ENCODE measurements around the gene METTL4.

METTL4 gene

GRCh38 chr18:2510416-2510815 lies 60.9 kb downstream of the METTL4 start:
- no peak for TF ChIP-seq CTCF (IDR thresholded peaks at IDR 0.05; ENCODE audit: extremely low read depth, insufficient read depth, missing control alignments)
- DNase-seq (ENCODE audit: low spot score) = no peak
- in situ Hi-C loops (cut with MboI; ENCODE audit: low pct_unique_long_range_greater_than_20kb, low sequenced_read_pairs, unreplicated experiment) = no loop called here

- TF ChIP-seq CTCF (IDR thresholded peaks at IDR 0.05; ENCODE audit: extremely low read depth, insufficient read depth, missing control alignments) = no peak
- no peak for DNase-seq (ENCODE audit: low spot score)
- in situ Hi-C loops (cut with MboI; ENCODE audit: low pct_unique_long_range_greater_than_20kb, low sequenced_read_pairs, unreplicated experiment) = no loop called here
These were observed 62.6 kb downstream of the METTL4 start for GRCh38 chr18:2508678-2509077.

- no peak for DNase-seq (ENCODE audit: low spot score)
- in situ Hi-C loops (cut with MboI; ENCODE audit: low pct_unique_long_range_greater_than_20kb, low sequenced_read_pairs, unreplicated experiment) = no loop called here
- no peak for TF ChIP-seq CTCF (IDR thresholded peaks at IDR 0.05; ENCODE audit: extremely low read depth, insufficient read depth, missing control alignments)
These were observed 63.1 kb downstream of the METTL4 start for GRCh38 chr18:2508155-2508554.

- DNase-seq (ENCODE audit: low spot score) = no peak
- no peak for TF ChIP-seq CTCF (IDR thresholded peaks at IDR 0.05; ENCODE audit: extremely low read depth, insufficient read depth, missing control alignments)
- in situ Hi-C loops (cut with MboI; ENCODE audit: low pct_unique_long_range_greater_than_20kb, low sequenced_read_pairs, unreplicated experiment) = no loop called here
These were observed 66.7 kb downstream of the METTL4 start for GRCh38 chr18:2504642-2505041.

GRCh38 chr18:2502880-2503279 lies 68.4 kb downstream of the METTL4 start:
- in situ Hi-C loops (cut with MboI; ENCODE audit: low pct_unique_long_range_greater_than_20kb, low sequenced_read_pairs, unreplicated experiment) = no loop called here
- DNase-seq (ENCODE audit: low spot score) = no peak
- TF ChIP-seq CTCF (IDR thresholded peaks at IDR 0.05; ENCODE audit: extremely low read depth, insufficient read depth, missing control alignments) = no peak

- DNase-seq (ENCODE audit: low spot score) = no peak
- no peak for TF ChIP-seq CTCF (IDR thresholded peaks at IDR 0.05; ENCODE audit: extremely low read depth, insufficient read depth, missing control alignments)
- in situ Hi-C loops (cut with MboI; ENCODE audit: low pct_unique_long_range_greater_than_20kb, low sequenced_read_pairs, unreplicated experiment) = no loop called here
These were observed 68.9 kb downstream of the METTL4 start for GRCh38 chr18:2502394-2502793.

- in situ Hi-C loops (cut with MboI; ENCODE audit: low pct_unique_long_range_greater_than_20kb, low sequenced_read_pairs, unreplicated experiment) = no loop called here
- TF ChIP-seq CTCF (IDR thresholded peaks at IDR 0.05; ENCODE audit: extremely low read depth, insufficient read depth, missing control alignments) = no peak
- no peak for DNase-seq (ENCODE audit: low spot score)
These were observed 73.5 kb downstream of the METTL4 start for GRCh38 chr18:2497797-2498196.

All from GM13977 (cell line).